ENCODE measurements around the gene RASL11A. TPM values are rescaled to one million over a fixed set of nuclear protein-coding genes. Genes with fewer than 3 reads are reported as not detected.

RASL11A gene
- polyA plus RNA-seq, 2 of the 4 experiments (the other 2 are of a cell fraction), result 2.1 to 4.7 TPM

GRCh38 chr13:27251166-27252091 lies 19.2 kb upstream of the RASL11A start, which contains the start of gene RPL21:
Gene RPL21 (plus strand): TSS chr13:27251558. CDS start chr13:27253777, 2,219 bp downstream.
- ChIA-PET POLR2A (interaction anchor here (0.6 to 1.1 kb wide), 8 partner anchors 13 to 680 kb away, joined by 3 to 8 read pairs (median 4); partner anchors contain the start of gene RASL11A), CTCF (interaction anchor here (1.0 kb wide), 2 partner anchors 9 to 271 kb away, joined by 3 read pairs; no protein-coding TSS in a partner anchor)
- DNase-seq (ENCODE audit: low read depth in 1 of 2, low spot score in 1 of 2), result peak; percentile 66 to 97
- H3K4me3 ChIP-seq, result peak within 1 kb of the TSS; percentile 99
- H3K4me1 ChIP-seq, result peaks cover 37% of the 10 kb centered on the region; the same call in 2 of the 3 replicates
- WGBS (ENCODE audit: missing lambda C conversion rate), result 0% methylated on average over 29 of the region's 69 CpGs
- FAIRE-seq, result peak; percentile 13
- ATAC-seq, result peak; percentile 97 to 98
- no peaks in the 10 kb centered on the region for H3K9me3 ChIP-seq
- peak; percentile 91 for TF ChIP-seq PHF8 (IDR thresholded peaks at IDR 0.05; ENCODE audit: borderline replicate concordance, low read depth)
- no peak for TF ChIP-seq KDM5A (IDR thresholded peaks at IDR 0.05)
- TF ChIP-seq JUN (IDR thresholded peaks at IDR 0.05), result peak; percentile 89 to 95; a peak in 4 of 5 replicates
- TF ChIP-seq CEBPB (IDR thresholded peaks at IDR 0.05), result peak in 1 of 2 experiments; percentile 15; a peak in 1 of 4 replicates
- no peak for TF ChIP-seq FOSL2 (IDR thresholded peaks at IDR 0.05)
- 0 out of 2 replicates have a peak, but pooled peaks have one; percentile 2 for TF ChIP-seq FOSL2 (CRISPR knock-in tag; IDR thresholded peaks at IDR 0.05)
- TF ChIP-seq, protein P1, sequence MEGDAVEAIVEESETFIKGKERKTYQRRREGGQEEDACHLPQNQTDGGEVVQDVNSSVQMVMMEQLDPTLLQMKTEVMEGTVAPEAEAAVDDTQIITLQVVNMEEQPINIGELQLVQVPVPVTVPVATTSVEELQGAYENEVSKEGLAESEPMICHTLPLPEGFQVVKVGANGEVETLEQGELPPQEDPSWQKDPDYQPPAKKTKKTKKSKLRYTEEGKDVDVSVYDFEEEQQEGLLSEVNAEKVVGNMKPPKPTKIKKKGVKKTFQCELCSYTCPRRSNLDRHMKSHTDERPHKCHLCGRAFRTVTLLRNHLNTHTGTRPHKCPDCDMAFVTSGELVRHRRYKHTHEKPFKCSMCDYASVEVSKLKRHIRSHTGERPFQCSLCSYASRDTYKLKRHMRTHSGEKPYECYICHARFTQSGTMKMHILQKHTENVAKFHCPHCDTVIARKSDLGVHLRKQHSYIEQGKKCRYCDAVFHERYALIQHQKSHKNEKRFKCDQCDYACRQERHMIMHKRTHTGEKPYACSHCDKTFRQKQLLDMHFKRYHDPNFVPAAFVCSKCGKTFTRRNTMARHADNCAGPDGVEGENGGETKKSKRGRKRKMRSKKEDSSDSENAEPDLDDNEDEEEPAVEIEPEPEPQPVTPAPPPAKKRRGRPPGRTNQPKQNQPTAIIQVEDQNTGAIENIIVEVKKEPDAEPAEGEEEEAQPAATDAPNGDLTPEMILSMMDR (IDR thresholded peaks at IDR 0.05), result no peak
- TF ChIP-seq SMC3 (IDR thresholded peaks at IDR 0.05), result 0 out of 3 replicates have a peak, but pooled peaks have one; percentile 17
- peak; percentile 68; the same call in 1 of the 2 replicates for TF ChIP-seq HMGXB4 (CRISPR knock-in tag; IDR thresholded peaks at IDR 0.05; ENCODE audit: borderline replicate concordance)
- TF ChIP-seq, protein P2, sequence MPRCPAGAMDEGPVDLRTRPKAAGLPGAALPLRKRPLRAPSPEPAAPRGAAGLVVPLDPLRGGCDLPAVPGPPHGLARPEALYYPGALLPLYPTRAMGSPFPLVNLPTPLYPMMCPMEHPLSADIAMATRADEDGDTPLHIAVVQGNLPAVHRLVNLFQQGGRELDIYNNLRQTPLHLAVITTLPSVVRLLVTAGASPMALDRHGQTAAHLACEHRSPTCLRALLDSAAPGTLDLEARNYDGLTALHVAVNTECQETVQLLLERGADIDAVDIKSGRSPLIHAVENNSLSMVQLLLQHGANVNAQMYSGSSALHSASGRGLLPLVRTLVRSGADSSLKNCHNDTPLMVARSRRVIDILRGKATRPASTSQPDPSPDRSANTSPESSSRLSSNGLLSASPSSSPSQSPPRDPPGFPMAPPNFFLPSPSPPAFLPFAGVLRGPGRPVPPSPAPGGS (IDR thresholded peaks at IDR 0.05), result peak; percentile 90; the same call in 2 of the 3 replicates
- TF ChIP-seq HEYL (CRISPR knock-in tag; IDR thresholded peaks at IDR 0.05), result no peak
- TF ChIP-seq, protein P3, sequence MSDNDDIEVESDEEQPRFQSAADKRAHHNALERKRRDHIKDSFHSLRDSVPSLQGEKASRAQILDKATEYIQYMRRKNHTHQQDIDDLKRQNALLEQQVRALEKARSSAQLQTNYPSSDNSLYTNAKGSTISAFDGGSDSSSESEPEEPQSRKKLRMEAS (IDR thresholded peaks at IDR 0.05), result peak; percentile 94
- TF ChIP-seq MYC (IDR thresholded peaks at IDR 0.05; ENCODE audit: borderline replicate concordance, low read length), result peak; percentile 91; the same call in 1 of the 2 replicates
- TF ChIP-seq POLR2A (IDR thresholded peaks at IDR 0.05; ENCODE audit: low read length), result peak; percentile 51
- TF ChIP-seq ESRRA (IDR thresholded peaks at IDR 0.05; ENCODE audit: borderline replicate concordance, low read length), result 0 out of 2 replicates have a peak, but pooled peaks have one; percentile 13
- H3K4me2 ChIP-seq, result peak within 1 kb of the TSS; percentile 88
- peak within 1 kb of the TSS; percentile 97 to 98 for H3K27ac ChIP-seq

- Histone ChIP-seq H3K9me3 (no peaks in the 10 kb centered on the region), H3K4me1 (peaks cover 41% of the 10 kb centered on the region; the same call in 2 of the 3 replicates), H3K4me2 (peak overlapping the region; percentile 88), H3K4me3 (peak overlapping the region; percentile 99), H3K27ac (peak overlapping the region; percentile 97 to 98)
- ChIA-PET POLR2A (no interaction called here), CTCF (no interaction called here)
- TF ChIP-seq MAZ (IDR thresholded peaks at IDR 0.05; ENCODE audit: borderline replicate concordance, low read depth, low read length), result no peak
- TF ChIP-seq JUN (IDR thresholded peaks at IDR 0.05), result 0 out of 5 replicates have a peak, but pooled peaks of 1 of the 2 experiments have one; percentile 37
- TF ChIP-seq ZFP36 (IDR thresholded peaks at IDR 0.05; ENCODE audit: borderline replicate concordance, partially characterized antibody), result no peak
- TF ChIP-seq BHLHE40 (IDR thresholded peaks at IDR 0.05; ENCODE audit: low read depth, low read length), result no peak
- FAIRE-seq, result no peak
- no peak for ATAC-seq
- DNase-seq (ENCODE audit: low read depth in 1 of 2, low spot score in 1 of 2), result no peak
Measured at GRCh38 chr13:27252467-27252866, 18.2 kb upstream of the RASL11A start.

Data from A549 (cell line).